HG03045 (cell line): ENCODE data around the gene DYNC1LI2.

Experiments
- ATAC-seq: cut with Tn5 transposase; IDR thresholded peaks from one replicate; pipeline ENCODE4 v1.9.1; 2021; ENCODE audit warnings: mild to moderate bottlenecking, moderate library complexity; ENCODE audit not compliant: unreplicated experiment

DYNC1LI2 gene

DNA sequence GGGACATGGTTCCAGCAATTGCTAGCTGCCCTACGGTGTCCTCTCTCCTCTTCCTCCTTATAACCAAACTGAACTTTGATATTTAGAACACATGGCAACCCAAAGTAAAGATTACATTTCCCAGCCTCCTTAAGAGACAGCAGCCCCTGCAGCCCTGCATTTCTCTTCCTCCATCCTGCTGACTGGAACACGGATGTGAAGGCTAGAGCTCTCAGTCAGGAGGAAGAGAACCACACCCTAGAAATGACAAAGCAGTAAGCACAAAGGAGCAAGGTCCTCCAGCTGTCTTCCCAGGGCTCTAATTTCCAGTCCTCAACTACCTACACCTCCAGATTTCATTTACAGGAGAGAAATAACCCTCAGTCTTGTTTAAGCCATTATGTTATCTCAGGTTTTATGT, 10.9 kb downstream of the DYNC1LI2 start:
- ATAC-seq: no peak

- no peak for ATAC-seq
Measured at GRCh38 chr16:66740010-66740409, 11.4 kb downstream of the DYNC1LI2 start.

GRCh38 chr16:66735891-66736290, 15.5 kb downstream of the DYNC1LI2 start:
- no peak for ATAC-seq

- no peak for ATAC-seq
Measured at GRCh38 chr16:66731101-66731500, 20.3 kb downstream of the DYNC1LI2 start.

GRCh38 chr16:66728804-66729203, 22.6 kb downstream of the DYNC1LI2 start:
- ATAC-seq: no peak

GRCh38 chr16:66728117-66728787, 23.2 kb downstream of the DYNC1LI2 start:
- no peak for ATAC-seq

- no peak for ATAC-seq
Measured at GRCh38 chr16:66720766-66721165, 30.6 kb downstream of the DYNC1LI2 start.

DNA sequence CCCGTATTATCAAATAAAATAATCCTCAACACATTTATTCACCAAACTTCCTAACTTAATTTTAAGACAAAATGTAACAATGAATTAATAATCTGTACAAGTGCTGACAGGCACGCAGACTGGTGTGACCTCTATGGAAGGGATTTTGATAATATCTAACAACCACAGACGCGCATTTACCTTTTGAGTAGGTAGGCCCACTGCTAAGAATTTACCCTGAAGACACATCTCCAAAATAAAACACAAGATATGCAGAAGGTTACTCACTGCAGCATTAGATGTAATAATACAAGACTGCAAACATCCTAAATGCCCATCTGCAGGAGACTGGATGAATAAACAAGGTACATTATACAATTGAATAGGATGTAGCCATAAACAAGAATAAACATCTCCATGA, 32.2 kb downstream of the DYNC1LI2 start:
- no peak for ATAC-seq

GRCh38 chr16:66717776-66718175, 33.6 kb downstream of the DYNC1LI2 start:
- ATAC-seq: no peak

- ATAC-seq: no peak
Measured at GRCh38 chr16:66717112-66717675, 34.2 kb downstream of the DYNC1LI2 start.

DNA sequence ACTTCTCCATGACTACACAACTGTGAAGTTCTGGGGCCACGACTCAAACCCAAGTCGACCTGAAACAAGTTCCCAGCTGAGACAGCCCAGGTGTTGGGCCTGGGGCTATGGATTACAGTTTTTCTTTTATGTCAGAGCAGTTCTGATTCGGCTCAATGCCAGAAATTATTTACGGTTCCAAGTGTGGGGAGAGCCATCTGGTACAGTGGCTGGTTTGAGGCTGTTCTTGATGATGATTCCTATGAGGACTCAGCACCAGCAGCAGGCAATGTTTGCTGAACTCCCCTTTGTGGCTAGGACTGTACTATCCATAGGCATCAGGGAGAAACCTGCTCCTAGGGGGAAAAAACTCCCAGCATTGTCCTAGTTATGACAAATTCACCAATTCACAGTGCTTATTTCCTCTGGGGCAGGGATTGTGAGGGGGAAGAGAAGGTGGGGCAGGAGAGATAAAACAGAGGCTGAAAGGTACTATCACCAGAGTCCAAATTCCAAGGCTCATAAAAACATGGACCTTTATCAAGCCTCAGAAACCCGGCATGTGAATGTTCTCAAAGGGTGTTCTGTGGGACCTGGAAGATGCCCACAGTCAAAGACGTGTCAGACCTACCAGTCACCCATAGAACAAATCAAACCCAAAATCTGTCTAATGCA, 36.6 kb downstream of the DYNC1LI2 start:
- ATAC-seq: no peak

GRCh38 chr16:66714062-66714461, 37.3 kb downstream of the DYNC1LI2 start:
- ATAC-seq: no peak

DNA sequence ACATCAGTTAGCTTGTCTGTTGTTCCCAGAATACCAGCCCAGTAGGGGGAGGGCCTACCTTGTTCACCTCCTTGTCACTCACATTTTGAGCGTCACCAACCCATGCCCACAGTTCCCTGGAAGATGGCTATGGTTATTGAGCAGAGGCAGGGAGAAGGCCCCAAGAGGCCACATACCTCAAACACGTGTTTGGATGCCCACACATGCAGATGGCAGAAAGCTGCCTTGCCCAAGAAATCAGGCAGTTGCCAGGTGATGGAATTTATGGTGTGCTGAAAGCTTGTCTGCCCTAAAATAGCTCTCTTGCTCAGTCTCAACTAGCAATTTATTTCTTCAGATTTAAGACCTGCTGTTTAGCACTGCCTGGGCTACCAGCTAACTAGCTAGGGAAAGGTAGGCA, 38.3 kb downstream of the DYNC1LI2 start:
- ATAC-seq: no peak

GRCh38 chr16:66712512-66712911, 38.9 kb downstream of the DYNC1LI2 start:
- ATAC-seq: no peak

DNA sequence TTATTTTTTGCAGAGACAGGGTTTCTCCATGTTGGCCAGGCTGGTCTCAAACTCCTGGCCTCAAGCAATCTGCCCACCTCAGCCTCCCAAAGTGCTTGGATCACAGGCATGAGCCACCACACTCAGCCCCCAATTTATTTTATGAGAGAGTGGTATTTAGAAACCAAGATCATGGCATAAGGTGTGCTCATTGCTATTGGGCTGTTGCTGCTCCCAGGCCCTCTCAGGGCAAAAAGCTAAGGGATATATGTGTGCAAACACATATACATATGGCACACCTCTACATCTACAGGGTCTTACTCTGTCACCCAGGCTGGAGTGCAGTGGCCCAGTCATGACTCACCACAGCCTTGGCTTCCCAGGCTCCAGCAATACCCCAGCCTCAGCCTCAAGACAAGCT, 39.8 kb downstream of the DYNC1LI2 start:
- no peak for ATAC-seq

DNA sequence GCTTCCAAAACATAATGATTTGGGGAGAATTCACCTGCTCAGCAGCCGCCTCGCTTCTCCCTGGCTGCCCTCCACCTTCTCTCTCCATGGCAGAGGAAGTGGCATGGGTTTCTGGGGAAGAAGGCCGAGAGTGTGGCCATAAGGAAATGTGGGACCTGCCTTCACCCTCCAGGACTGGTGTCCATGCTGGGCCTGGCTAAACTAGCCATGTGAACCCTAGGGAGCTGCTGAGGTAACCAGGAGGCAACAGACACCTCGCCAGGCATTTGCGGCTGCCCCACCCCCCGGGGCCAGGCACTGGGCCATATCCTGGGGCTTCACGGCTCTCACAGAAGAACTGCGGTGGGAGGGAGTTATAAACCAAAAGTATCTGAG, 44.9 kb downstream of the DYNC1LI2 start:
- no peak for ATAC-seq

DNA sequence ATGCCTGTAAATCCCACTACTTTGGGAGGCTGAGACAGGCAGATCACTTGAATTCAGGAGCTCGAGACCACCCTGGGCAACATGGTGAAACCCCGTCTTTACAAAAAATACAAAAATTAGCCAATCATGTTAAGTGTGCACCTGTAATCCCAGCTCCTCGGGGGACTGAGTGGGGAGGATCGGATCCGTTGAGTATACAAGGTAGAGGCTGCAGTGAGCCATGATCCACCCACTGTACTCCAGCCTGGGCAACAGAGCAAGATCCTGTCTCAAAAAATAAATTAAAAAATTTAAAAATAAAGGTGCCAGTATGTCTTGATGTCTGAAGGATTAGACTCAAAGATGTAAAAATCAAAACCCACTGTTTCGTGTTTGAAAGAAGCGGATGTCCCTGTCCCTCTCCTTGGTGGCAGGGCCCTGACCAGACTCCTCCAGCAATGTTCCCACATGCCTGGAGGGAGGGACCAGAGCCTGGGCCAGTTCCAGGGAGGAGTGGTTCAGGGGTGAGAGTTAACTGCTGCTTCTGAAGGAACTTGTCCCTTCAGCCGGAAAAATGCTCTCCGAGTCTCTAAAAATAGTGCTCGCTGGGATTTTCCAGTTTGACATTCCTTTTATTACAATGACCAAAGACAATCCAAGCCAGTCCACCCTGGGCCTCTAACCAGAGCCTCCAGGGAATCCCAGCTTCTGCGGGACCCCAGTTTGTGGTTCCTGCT, 45.5 kb downstream of the DYNC1LI2 start:
- no peak for ATAC-seq

DNA sequence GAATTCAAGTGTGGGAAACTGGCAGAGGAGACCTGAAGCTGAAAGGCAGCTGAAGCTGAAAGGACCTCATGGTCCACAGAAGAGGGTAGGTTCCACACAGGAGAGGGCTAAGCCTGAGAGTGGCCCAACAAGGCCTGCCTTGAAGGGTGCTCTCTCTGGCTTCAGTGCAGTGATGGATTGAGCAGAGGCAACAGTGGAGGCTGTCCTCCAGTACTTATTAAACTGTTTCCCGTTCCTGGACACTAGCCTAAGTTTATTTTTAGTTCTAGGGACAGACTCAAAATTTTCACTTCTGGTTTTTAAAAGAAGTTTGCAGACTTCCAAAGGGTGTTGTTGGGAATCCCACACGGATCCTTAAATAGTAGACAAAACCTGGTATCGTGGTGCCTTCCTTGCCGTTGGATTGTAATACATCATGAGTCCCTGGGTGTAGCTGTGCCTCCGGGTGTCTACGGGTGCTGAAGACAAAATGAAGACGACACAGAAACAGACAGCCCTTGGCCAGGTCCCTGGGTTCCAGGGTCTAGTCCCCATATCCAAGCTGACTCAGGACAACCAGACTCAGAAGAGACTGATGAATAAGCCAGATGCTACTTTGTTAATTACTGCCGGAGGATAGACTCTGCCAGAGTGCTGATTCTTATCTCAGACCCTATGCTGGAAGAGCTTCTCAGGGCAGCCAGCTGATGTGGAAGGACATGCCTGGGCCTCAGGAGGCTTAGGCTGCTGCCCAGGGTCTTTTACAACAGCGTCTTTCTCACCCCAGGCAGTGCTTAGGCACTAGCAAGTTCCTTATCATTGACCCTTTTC, 47.8 kb downstream of the DYNC1LI2 start:
- no peak for ATAC-seq

DNA sequence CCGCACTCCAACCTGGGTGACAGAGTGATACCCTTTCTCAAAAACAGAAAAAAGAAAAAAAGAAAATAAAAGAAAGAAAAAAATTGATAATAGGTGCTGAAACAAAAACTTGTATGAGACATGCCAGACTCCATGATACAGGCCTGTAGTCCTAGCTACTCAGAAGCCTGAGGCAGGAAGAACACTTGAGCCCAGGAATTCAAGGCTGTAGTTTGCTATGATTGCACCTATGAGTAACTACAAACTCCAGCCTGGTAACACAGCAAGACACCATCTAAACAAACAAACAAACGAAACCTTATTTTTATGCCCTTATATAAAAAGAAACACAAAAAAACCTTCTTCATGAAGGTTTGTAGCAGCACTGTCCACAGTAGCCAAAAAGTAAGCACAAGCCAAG, 49.9 kb downstream of the DYNC1LI2 start:
- no peak for ATAC-seq

GRCh38 chr16:66701026-66701425, 50.4 kb downstream of the DYNC1LI2 start:
- ATAC-seq: no peak

DNA sequence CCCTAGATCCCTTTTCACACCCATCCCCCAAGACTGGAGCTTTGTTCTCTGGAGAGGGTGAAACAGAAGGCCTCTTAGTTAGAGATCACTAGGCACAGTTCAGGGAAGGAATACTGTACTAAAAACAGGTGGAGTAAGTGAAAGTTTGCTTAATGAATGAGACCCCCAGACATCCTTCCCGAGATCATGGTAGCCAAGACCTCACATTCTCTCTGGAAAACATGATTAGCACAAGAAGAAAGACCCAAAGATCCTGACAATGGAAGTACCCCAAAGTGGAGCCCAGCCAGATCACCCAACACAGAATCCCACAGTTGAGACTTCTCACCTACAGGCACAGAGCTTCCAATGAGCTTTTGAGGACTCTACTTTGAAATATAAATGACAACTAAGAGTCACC, 51.5 kb downstream of the DYNC1LI2 start:
- no peak for ATAC-seq
